WERI-Rb-1 (cell line): ENCODE data around the gene CLCN3.

ENCODE experiments used
- DNase-seq: peaks from one replicate; pipeline ENCODE4 v3.0.0-alpha.2; 2020
- H3K27ac ChIP-seq: fragments of 250-450 bp; sonication (Bioruptor Pico); 2 replicates; pipeline ENCODE4 v1.5.1; 2020; ENCODE audit warnings: mild to moderate bottlenecking, moderate library complexity
- H3K27me3 ChIP-seq: fragments of 250-450 bp; sonication (Bioruptor Pico); 2 replicates; pipeline ENCODE4 v1.5.1; 2021; ENCODE audit warnings: mild to moderate bottlenecking, low read depth, moderate library complexity; ENCODE audit not compliant: insufficient read depth, severe bottlenecking
- H3K36me3 ChIP-seq: fragments of 250-450 bp; sonication (Bioruptor Pico); 2 replicates; pipeline ENCODE4 v1.5.1; 2020; ENCODE audit warnings: mild to moderate bottlenecking, moderate library complexity
- H3K4me3 ChIP-seq: 2 replicates; pipeline ENCODE4 v1.5.1; 2011; ENCODE audit warnings: low read depth, mild to moderate bottlenecking, control low read depth, low read length
- H3K9me3 ChIP-seq: fragments of 250-450 bp; sonication (Bioruptor Pico); 2 replicates; pipeline ENCODE4 v1.5.1; 2021; ENCODE audit warnings: mild to moderate bottlenecking, moderate library complexity; ENCODE audit not compliant: severe bottlenecking
- TF ChIP-seq, protein P1 (sequence below): IDR thresholded peaks from 2 replicates; pipeline ENCODE4 v1.5.1; 2011; ENCODE audit warnings: low read depth, mild to moderate bottlenecking, control low read depth, inconsistent platforms, low read length

The CLCN3 gene

DNA sequence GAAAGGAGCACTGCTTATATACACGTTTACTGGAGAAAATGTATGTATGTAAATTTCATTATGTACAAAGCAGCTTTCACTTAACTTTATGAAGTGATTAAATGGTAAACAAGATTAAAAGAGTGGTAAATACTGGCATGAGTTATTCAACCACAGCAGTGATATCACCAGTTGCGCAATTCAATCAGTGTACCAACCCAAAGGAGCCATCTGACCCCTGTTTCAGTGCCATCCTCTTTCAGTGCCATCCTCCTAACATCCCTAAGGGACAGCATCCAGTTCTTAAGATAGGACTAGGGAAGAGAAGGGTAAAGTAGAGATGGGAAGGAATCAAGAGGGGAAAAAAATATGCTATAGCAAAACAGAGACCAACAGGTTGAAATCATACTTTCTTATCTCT, 121.2 kb downstream of the CLCN3 start:
- no peaks in the 10 kb centered on the region for H3K9me3 ChIP-seq
- no peak for DNase-seq
- peaks cover 7% of the 10 kb centered on the region for H3K36me3 ChIP-seq
- H3K27me3 ChIP-seq: no peaks in the 10 kb centered on the region
- TF ChIP-seq, protein P1, sequence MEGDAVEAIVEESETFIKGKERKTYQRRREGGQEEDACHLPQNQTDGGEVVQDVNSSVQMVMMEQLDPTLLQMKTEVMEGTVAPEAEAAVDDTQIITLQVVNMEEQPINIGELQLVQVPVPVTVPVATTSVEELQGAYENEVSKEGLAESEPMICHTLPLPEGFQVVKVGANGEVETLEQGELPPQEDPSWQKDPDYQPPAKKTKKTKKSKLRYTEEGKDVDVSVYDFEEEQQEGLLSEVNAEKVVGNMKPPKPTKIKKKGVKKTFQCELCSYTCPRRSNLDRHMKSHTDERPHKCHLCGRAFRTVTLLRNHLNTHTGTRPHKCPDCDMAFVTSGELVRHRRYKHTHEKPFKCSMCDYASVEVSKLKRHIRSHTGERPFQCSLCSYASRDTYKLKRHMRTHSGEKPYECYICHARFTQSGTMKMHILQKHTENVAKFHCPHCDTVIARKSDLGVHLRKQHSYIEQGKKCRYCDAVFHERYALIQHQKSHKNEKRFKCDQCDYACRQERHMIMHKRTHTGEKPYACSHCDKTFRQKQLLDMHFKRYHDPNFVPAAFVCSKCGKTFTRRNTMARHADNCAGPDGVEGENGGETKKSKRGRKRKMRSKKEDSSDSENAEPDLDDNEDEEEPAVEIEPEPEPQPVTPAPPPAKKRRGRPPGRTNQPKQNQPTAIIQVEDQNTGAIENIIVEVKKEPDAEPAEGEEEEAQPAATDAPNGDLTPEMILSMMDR: no peak
- no peak overlapping the region for H3K27ac ChIP-seq
- no peak overlapping the region for H3K4me3 ChIP-seq

DNA sequence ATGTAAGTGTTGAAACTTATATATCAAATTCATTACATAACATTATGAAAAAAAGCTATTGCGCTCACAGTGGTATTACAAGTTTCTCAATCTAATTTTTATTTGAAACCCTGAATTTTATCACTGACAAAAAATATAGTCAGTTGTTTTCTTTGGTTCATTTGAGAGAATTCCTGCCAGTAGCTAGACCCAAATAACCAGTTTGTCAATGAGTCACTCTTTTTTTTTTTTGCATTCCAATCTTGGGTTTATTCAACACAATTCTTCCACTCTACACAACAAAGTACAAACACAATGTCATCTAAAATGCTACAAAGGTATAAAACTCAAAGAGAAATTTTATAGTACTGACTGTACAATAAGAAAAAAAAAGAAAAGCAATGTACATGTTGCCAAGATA, 124.2 kb downstream of the CLCN3 start:
- Histone ChIP-seq H3K27me3 (no peaks in the 10 kb centered on the region), H3K9me3 (no peaks in the 10 kb centered on the region), H3K27ac (no peak overlapping the region), H3K4me3 (no peak overlapping the region), H3K36me3 (peaks cover 6% of the 10 kb centered on the region; the same call in 1 of the 2 replicates)
- TF ChIP-seq, protein P1: no peak
- no peak for DNase-seq

DNA sequence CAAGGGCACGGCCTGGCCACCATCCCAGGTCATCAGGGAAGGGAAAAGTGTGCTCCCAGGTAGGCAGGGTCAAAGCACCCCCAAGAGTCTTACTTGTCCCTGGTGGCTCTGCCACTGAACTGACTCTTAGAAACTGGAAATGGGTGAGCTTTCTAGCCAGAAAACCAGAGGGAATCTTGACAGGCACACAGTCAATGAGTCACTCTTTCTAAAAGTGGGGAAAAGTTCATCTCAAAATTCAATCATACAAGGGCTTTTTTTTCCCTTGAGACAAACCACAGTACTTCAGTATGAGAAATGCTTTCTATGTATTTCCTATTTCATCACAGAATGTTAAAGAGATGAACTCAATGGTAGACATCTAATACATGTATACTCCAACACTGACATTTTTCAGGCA, 124.9 kb downstream of the CLCN3 start:
- TF ChIP-seq, protein P1: no peak
- Histone ChIP-seq H3K9me3 (no peaks in the 10 kb centered on the region), H3K27me3 (no peaks in the 10 kb centered on the region), H3K4me3 (no peak overlapping the region), H3K36me3 (peaks cover 6% of the 10 kb centered on the region; the same call in 1 of the 2 replicates), H3K27ac (no peak overlapping the region)
- no peak for DNase-seq

DNA sequence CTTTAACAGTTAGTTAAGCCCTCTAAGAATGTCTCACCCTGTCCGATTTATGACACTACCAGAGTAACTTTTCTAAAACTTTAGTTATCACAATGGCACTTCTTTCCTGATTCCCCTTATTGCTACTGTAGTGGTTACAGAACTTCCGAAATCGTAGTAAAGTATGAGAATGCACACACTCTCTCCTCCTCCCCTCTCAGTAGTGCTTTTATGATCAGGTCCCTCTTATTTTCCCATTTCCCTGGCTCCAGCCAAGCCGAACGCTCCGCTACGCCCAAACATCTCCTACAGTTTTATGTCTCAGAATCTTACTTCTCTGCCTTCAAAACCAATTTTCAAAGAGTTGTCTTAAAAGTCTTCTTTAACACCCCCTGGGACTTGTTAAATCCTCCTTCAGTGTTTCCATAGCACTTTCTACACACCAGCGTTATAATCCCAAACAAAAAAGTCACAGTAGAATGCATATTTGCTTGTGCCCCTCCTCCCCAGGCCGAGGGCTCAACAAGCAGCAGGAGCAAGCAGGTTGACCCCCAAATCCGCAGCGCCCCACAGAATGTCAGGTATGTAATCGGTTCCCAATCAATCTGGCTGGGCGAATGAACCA, 136.7 kb downstream of the CLCN3 start:
- H3K4me3 ChIP-seq: peak overlapping the region; percentile 94
- no peak for DNase-seq
- TF ChIP-seq, protein P1: no peak
- peaks cover 6% of the 10 kb centered on the region for H3K36me3 ChIP-seq
- peak overlapping the region; percentile 79 for H3K27ac ChIP-seq
- H3K9me3 ChIP-seq: no peaks in the 10 kb centered on the region
- no peaks in the 10 kb centered on the region for H3K27me3 ChIP-seq

DNA sequence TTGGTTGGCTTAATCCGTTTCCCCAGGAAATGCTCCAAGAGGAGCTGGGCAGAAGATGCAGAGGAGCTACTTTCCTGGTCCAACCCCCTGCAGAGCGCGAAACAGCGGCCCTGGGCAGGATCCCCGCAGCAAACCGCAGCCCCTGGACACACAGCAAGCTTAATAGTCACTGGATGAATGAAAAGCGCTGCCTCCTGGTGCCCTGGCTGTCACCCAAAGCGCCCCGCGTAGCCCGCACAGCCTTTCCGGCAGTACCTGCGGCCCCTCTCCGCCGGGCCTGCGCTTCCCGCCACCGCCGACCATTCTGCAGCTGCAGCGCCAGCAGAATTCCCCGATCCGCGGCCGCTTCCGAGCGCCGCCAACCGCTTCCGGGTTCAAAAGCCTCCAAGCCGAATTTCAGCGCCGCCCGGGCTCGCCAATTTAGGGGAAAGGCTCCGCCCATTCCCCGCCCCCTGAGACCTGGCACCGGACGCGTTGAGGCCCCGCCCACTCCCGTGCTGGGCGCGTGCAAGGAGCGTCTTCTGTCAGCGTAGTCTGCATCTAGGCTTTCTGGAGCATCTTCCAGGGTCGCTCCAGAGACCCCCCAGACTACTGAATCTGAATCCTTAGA, 137.3 kb downstream of the CLCN3 start, which contains the start of gene HPF1:
Gene HPF1 (minus strand): TSS at position 370 of the 610 bp plus-strand sequence. CDS start 67 bp downstream, at position 303.
- DNase-seq: peak; percentile 96

More for the DNA sequence above, 137.3 kb downstream of the CLCN3 start, which contains the start of gene HPF1:
- no peaks in the 10 kb centered on the region for H3K27me3 ChIP-seq
- H3K4me3 ChIP-seq: peak within 1 kb of the TSS; percentile 94
- TF ChIP-seq, protein P1: no peak
- peak within 1 kb of the TSS; percentile 79 for H3K27ac ChIP-seq
- no peaks in the 10 kb centered on the region for H3K9me3 ChIP-seq
- H3K36me3 ChIP-seq: peaks cover 4% of the 10 kb centered on the region
